ENCODE measurements around the gene CD300LF.

- TF ChIP-seq CTCF (IDR thresholded peaks at IDR 0.05 in 4 of 5, conservative IDR thresholded peaks at IDR 0.05 in 1 of 5) (no peak), POLR2A (IDR thresholded peaks at IDR 0.05) (no peak)
Observed at GRCh38 chr17:74744349-74744713, 31.6 kb upstream of the CD300LF start.

Measured in gastrocnemius medialis (tissue), 4 donors.